ENCODE measurements around the gene ZIM2. TPM values are rescaled to one million over a fixed set of nuclear protein-coding genes. Genes with fewer than 3 reads are reported as not detected.

Gene ZIM2
- total and polyA plus RNA-seq, 10 donors = 0.73 TPM; not detected in 9

GRCh38 chr19:56838909-56839651 lies 1.4 kb downstream of the ZIM2 start:
- Histone ChIP-seq H3K36me3 (no peaks in the 10 kb centered on the region), H3K4me1 (peaks cover 0 to 10% (median 0%) of the 10 kb centered on the region in 6 donors), H3K9me3 (peaks cover 0 to 88% (median 50%) of the 10 kb centered on the region in 8 donors), H3K27ac (peak overlapping the region in 7 of 8 donors; percentile 26 to 81 (median 76)), H3K27me3 (replicated peaks in 1 of 7) (peaks cover 0 to 58% (median 9%) of the 10 kb centered on the region in 7 donors), H3K4me3 (peak overlapping the region in 5 of 8 donors; percentile 33 to 63 (median 37))
- intact Hi-C loops (cut with DNase I; ENCODE audit: low total_unique reads) = no loop called here
- peak; percentile 84 for DNase-seq
- WGBS, 5 donors = 43 to 69% (median 49%) methylated on average over 29 to 34 of the region's 34 CpGs
- peak in 2 of 3 donors; percentile 58 to 59 for TF ChIP-seq POLR2AphosphoS5 (IDR thresholded peaks at IDR 0.05)
- no peak for TF ChIP-seq CTCF (IDR thresholded peaks at IDR 0.05 in 8 of 11, conservative IDR thresholded peaks at IDR 0.05 in 3 of 11)
- no peak for TF ChIP-seq POLR2A (IDR thresholded peaks at IDR 0.05)

- intact Hi-C loops (cut with DNase I; ENCODE audit: low total_unique reads) = no loop called here
- H3K36me3 ChIP-seq = no peaks in the 10 kb centered on the region
Measured at GRCh38 chr19:56838024-56838908, 2.3 kb downstream of the ZIM2 start.

GRCh38 chr19:56837492-56838023 lies 3.0 kb downstream of the ZIM2 start:
- peak overlapping the region in 7 of 8 donors; percentile 48 to 81 (median 76) for H3K27ac ChIP-seq
- intact Hi-C loops (cut with DNase I; ENCODE audit: low total_unique reads) = no loop called here

More at GRCh38 chr19:56838024-56838908, 2.3 kb downstream of the ZIM2 start:
- Histone ChIP-seq H3K4me3 (peak overlapping the region; percentile 2 to 63 (median 34)), H3K27me3 (replicated peaks in 1 of 7) (peaks cover 0 to 58% (median 9%) of the 10 kb centered on the region in 7 donors), H3K27ac (peak overlapping the region; percentile 48 to 81 (median 73)), H3K4me1 (peaks cover 0 to 10% (median 0%) of the 10 kb centered on the region in 6 donors), H3K9me3 (peaks cover 0 to 95% (median 50%) of the 10 kb centered on the region in 8 donors)
- DNase-seq = no peak
- WGBS, 5 donors = 41 to 60% (median 48%) methylated on average over 21 to 44 of the region's 44 CpGs
- TF ChIP-seq CTCF (IDR thresholded peaks at IDR 0.05 in 8 of 11, conservative IDR thresholded peaks at IDR 0.05 in 3 of 11) (peak in 7 of 11 experiments; percentile 5 to 42 (median 27)), POLR2A (IDR thresholded peaks at IDR 0.05) (no peak), POLR2AphosphoS5 (IDR thresholded peaks at IDR 0.05) (peak in 2 of 3 donors; percentile 8 to 17)

More at GRCh38 chr19:56837492-56838023, 3.0 kb downstream of the ZIM2 start:
- 33 to 50% (median 44%) methylated on average over 22 to 25 of the region's 25 CpGs for WGBS, 5 donors
- DNase-seq = peak; percentile 79
- H3K27me3 ChIP-seq (replicated peaks in 1 of 7) = peaks cover 0 to 54% (median 9%) of the 10 kb centered on the region in 7 donors
- H3K9me3 ChIP-seq = peaks cover 0 to 95% (median 50%) of the 10 kb centered on the region in 8 donors
- TF ChIP-seq POLR2AphosphoS5 (IDR thresholded peaks at IDR 0.05) (peak; percentile 19 to 70 (median 32)), POLR2A (IDR thresholded peaks at IDR 0.05) (no peak), CTCF (IDR thresholded peaks at IDR 0.05 in 8 of 11, conservative IDR thresholded peaks at IDR 0.05 in 3 of 11) (peak in 10 of 11 experiments; percentile 1 to 66 (median 52))
- peak overlapping the region in 6 of 8 donors; percentile 15 to 63 (median 36) for H3K4me3 ChIP-seq
- peaks cover 0 to 10% (median 0%) of the 10 kb centered on the region in 6 donors for H3K4me1 ChIP-seq
- no peaks in the 10 kb centered on the region for H3K36me3 ChIP-seq
